ENCODE results near the gene HYAL2.
A peak's percentile ranks its signal among the peaks of the same experiment; 100 is the strongest.

HYAL2 gene

GRCh38 chr3:50337175-50337861 is 14.8 kb upstream of the HYAL2 start:
- peak overlapping the region; percentile 80 for H3K4me3 ChIP-seq (ENCODE audit: low read depth, low read length)
- TF ChIP-seq, protein P1, sequence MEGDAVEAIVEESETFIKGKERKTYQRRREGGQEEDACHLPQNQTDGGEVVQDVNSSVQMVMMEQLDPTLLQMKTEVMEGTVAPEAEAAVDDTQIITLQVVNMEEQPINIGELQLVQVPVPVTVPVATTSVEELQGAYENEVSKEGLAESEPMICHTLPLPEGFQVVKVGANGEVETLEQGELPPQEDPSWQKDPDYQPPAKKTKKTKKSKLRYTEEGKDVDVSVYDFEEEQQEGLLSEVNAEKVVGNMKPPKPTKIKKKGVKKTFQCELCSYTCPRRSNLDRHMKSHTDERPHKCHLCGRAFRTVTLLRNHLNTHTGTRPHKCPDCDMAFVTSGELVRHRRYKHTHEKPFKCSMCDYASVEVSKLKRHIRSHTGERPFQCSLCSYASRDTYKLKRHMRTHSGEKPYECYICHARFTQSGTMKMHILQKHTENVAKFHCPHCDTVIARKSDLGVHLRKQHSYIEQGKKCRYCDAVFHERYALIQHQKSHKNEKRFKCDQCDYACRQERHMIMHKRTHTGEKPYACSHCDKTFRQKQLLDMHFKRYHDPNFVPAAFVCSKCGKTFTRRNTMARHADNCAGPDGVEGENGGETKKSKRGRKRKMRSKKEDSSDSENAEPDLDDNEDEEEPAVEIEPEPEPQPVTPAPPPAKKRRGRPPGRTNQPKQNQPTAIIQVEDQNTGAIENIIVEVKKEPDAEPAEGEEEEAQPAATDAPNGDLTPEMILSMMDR (IDR thresholded peaks at IDR 0.05; ENCODE audit: low read depth, low read length) = no peak

- TF ChIP-seq, protein P1 (IDR thresholded peaks at IDR 0.05; ENCODE audit: low read depth, low read length) = no peak
- H3K4me3 ChIP-seq (ENCODE audit: low read depth, low read length) = peak overlapping the region; percentile 80
Measured at GRCh38 chr3:50336452-50337174, 14.1 kb upstream of the HYAL2 start.

DNA sequence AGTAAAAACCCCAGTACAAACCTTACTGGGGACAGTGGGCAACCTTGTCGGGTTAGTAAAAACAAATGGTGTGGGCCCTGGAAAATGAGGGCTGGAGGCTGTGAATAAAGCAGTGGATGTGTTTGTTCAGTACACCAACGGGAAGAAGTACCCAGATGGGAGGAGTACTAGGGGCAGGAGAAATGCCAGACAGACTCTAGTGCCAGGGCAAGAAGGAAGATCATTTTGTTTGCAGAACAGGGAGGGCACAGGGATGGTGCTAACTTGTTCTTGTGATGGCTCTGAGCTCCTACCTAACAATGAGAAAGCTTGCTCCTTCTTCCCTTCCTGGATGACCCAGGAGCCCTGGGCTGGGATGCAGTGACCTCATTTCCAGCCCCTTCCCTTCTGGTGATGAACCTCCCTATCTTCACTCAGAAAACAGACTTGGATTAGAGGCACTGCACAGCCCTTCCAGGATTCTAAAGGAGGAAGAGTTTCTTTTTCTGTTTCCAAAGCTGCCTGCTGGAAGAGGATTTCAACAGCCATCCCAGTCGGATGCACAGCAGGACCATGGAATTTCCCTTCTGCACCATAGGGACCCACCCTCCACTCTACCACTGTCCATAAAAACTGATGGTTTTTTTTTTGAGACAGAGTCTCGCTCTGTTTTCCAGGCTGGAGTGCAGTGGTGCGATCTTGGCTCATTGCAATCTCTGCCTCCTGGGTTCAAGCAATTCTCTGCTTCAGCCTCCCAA is 12.0 kb upstream of the HYAL2 start:
- TF ChIP-seq, protein P1 (IDR thresholded peaks at IDR 0.05; ENCODE audit: low read depth, low read length) = no peak
- H3K4me3 ChIP-seq (ENCODE audit: low read depth, low read length) = no peak overlapping the region; the same call in 1 of the 2 replicates

DNA sequence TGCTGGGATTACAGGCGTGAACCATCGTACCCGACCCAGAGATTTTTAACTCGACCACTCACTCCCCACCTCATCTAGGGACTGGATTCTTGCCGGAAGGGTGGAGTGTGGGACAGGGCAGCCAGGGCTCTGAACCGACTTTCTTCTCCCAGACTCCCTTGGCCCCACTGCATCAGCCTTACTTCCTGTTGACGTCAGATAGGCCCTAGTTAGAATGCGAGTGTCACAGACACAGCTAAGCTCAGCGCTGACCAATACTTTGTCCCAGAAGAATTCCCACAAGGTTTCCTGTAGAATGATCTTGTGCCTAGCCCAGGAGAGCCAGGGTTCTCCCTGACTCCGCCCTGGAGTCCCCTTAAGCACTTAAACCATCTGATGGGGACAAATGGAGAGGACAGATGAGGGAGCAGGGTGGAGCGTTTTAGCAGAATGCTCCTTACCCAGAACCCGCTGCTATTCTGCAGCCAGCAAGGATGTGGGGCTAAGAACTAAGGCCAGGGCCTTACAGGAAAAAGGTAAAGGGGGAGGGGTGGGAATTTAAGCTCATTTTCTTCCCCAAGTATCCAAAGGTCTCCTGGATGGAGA is 11.3 kb upstream of the HYAL2 start:
- TF ChIP-seq, protein P1 (IDR thresholded peaks at IDR 0.05; ENCODE audit: low read depth, low read length) = no peak
- H3K4me3 ChIP-seq (ENCODE audit: low read depth, low read length) = no peak overlapping the region

- TF ChIP-seq, protein P1 (IDR thresholded peaks at IDR 0.05; ENCODE audit: low read depth, low read length) = no peak
- no peak overlapping the region for H3K4me3 ChIP-seq (ENCODE audit: low read depth, low read length)
Measured at GRCh38 chr3:50331364-50331907, 8.9 kb upstream of the HYAL2 start.

DNA sequence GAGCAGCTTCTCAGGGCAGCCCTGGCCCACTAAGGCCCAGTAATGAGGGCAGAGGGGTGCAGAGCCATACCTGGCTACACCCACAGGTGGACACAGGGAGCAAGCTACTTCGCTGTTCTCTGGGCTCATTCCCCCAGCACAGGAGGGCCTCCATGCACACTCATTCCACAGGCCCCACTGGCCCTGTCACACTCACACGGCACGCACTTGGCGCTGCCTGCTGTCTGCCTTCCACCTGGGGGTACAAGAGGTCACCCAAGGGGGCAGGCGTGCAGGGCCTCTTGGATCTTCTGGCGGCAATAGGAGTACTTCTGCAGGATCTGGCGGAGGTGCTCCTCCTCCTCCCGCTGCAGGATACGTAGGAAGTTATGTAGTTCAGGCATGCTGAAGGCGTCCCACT is 7.8 kb upstream of the HYAL2 start:
- no peak overlapping the region for H3K4me3 ChIP-seq (ENCODE audit: low read depth, low read length)
- TF ChIP-seq, protein P1 (IDR thresholded peaks at IDR 0.05; ENCODE audit: low read depth, low read length) = no peak

Measured in WI38 (cell line).